NT2/D1 (cell line): Measurements from ENCODE around the gene SDHD.

Experiments
- YY1 ChIP-seq: IDR thresholded peaks from 2 replicates; pipeline ENCODE4 v1.6.1; 2011; ENCODE audit not compliant: insufficient read length, insufficient read depth
- ZNF274 ChIP-seq: IDR thresholded peaks from 2 replicates; pipeline ENCODE4 v1.6.1; 2011; ENCODE audit warnings: mild to moderate bottlenecking, low read depth, low read length

GRCh38 chr11:112085822-112086421, 751 bp upstream of the SDHD start:
- no peak for TF ChIP-seq YY1
- no peak for TF ChIP-seq ZNF274
